HG03439 (cell line): ENCODE measurements around the gene IGFBP4.
"Not testable (repeated sequence)": the region's sequence is repeated elsewhere in the genome, so short reads cannot be mapped to it uniquely, and the experiment has no call there.

Experiments
- ATAC-seq: cut with Tn5 transposase; IDR thresholded peaks from one replicate; pipeline ENCODE4 v1.9.1; 2021; ENCODE audit warnings: mild to moderate bottlenecking, moderate library complexity; ENCODE audit not compliant: unreplicated experiment

IGFBP4 gene

DNA sequence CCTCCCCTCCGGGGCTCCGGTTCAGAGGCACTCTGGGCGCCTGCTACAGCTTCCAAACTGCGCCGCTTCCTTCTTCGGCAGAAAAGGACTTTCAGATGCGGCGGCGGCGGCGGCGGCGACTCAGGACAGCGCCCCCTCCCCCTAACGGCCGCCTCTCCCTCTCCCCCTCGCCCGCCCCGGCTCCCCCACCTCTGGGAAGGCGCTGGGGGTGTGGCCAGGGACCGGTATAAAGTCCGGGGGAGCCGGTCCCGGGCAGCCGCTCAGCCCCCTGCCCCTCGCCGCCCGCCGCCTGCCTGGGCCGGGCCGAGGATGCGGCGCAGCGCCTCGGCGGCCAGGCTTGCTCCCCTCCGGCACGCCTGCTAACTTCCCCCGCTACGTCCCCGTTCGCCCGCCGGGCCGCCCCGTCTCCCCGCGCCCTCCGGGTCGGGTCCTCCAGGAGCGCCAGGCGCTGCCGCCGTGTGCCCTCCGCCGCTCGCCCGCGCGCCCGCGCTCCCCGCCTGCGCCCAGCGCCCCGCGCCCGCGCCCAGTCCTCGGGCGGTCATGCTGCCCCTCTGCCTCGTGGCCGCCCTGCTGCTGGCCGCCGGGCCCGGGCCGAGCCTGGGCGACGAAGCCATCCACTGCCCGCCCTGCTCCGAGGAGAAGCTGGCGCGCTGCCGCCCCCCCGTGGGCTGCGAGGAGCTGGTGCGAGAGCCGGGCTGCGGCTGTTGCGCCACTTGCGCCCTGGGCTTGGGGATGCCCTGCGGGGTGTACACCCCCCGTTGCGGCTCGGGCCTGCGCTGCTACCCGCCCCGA, at the start of gene IGFBP4:
Gene IGFBP4, plus strand, starts transcription at position 255 of the 792 bp plus-strand sequence. Its CDS starts 286 bp downstream, at position 541.
- ATAC-seq: no peak

DNA sequence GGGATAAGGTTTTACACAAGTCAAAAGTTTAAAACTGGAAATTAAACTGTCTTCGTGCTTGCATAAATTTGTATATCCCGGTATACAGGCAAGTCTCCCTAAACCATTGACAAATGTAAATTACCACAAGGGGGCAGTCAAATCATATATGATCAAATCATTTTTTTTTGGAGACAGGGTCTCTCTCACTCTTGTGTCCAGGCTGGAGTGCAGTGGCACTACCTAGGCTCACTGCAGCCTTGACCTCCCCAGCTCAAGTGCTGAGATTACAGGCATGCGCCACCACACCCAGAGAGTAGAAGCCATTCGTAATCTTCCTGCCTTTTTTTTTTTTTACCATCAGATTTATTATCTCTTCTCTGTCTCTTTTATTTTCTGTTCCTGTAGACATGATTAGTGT, 44.1 kb upstream of the IGFBP4 start:
- no peak for ATAC-seq

DNA sequence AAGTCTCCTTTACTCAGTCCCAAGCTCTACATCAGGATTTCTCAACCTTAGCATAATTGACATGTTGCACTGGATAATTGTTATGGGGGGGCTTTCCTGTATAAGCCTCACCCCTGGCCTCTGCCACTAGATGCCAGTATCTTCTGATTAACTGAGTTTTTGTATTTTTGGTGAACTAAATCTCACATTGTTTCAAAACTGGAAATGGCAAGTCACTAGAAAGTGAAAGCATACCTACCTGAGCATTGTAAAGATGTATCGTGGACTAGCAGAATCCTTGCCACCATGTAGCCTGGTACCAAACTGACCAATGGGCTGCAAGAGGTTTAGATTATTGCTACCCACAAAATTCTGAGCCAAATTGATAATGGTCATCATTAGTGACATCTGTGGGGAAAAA, 40.6 kb upstream of the IGFBP4 start:
- no peak for ATAC-seq

DNA sequence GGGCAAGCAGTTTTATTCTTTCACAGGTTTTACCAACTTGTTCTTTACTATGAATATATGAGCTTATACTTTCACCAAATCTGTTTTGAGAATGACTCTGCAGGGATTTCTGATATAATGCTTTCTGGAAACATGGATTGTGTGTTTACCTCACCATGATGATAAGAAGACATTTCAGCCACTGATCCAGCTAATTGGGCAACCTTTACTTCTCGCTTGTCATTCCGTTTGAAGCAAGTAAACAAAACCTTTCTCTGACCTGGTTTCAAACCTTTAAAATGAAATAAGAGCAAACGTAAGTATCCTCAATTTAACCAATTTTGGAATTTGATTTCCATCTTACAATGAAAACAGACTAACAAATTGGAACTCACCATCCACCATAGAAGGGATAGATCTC, 39.2 kb upstream of the IGFBP4 start:
- no peak for ATAC-seq

DNA sequence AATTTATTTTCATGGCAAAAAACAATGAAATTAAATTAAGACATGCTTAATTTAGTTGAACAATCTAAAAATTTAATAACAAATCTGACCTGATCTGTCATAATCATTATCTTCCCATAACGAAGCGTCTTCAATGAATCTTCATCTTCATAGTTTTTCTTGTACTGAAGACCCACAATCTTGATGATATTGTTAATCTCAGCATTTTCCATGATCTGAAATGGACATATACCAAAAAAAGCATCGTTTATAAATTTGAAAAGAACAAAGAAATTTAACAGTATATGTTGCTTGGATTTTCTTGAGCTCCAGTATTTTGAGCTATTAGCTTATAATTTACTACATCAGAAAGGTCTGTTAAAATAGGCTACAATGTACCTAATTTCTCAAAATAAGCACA, 35.8 kb upstream of the IGFBP4 start:
- no peak for ATAC-seq

DNA sequence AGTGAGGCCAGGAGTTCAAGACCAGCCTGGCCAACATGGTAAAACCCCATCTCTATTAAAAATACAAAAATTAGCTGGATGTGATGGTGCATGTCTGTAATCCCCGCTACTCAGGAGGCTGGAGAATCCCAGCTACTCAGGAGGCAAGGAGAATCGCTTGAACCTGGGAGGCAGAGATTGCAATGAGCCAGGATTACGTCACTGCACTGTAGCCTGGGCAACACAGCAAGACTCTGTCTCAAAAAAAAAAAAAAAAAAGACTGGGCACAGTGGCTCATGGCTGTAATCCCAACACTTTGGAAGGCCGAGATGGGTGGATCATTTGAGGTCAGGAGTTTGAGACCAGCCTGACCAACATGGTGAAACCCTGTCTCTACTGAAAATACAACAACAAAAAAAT, 33.7 kb upstream of the IGFBP4 start:
- not testable (repeated sequence) for ATAC-seq

DNA sequence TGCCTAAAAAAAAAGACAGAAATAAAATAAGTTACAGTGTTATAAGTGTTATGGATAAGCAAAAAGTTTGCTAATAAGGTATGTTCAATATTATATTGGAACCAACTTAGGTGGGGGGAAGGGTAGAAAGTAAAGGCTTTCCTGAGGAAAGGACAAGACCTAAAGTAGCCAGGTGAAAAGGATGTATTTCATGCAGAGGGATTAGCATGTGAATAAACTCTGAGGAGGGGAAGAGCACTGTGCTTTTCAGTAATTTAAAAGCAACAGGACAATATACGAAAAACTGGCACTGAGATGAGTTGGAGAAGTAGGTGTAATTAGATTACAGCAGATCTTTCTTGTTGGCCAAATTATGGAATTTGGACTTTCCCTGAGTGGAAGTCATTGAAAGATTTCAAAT, 33.2 kb upstream of the IGFBP4 start:
- no peak for ATAC-seq

DNA sequence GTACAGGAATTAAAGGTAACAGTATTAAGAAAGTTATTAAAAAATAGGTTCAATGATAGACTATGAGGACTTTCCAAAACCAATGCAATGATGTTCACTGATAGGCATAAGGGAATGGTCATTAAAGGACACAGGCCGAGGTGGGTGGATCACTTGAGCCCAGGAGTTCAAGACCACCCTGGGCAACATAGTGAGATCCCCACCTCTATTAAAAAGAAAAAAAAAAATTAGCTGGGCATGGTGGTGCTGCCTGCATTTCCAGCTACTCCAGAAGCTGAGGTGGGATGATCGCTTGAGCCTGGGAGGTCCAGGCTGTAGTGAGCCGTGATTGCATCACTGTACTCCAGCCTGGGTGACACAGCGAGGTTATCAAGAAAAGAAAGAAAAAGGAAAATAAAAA, 31.4 kb upstream of the IGFBP4 start:
- no peak for ATAC-seq

DNA sequence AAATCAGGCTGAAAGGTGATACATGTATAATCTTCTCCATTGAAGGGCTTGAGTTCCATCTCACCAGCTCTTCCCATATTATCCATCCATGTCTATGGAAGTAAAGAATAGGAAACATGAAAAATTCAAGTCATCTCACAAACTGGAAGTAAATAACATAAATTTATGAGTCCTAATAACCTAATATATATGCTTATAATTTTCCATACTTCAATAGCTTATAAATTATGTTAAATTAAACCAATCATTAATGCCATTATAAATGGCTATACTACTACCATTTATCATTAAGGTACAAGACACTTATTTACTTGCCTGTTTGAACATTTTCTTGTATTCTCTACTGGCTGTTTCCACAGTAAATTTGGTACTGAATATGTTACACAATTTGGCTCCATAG, 30.4 kb upstream of the IGFBP4 start:
- ATAC-seq: no peak

DNA sequence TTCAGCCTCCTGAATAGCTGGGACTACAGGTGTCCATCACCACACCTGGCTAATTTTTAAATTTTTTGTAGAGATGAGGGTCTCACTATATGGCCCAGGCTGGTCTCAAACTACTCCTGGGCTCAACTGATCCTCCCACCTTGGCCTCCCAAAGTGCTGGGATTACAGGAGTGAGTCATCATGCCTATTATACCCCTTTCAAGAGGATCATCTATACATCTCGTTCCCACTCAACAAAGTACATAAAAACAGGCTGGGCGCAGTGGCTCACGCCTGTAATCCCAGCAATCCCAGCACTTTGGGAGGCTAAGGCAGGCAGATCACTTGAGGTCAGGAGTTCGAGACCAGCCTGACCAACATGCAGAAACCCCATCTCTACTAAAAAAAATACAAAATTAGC, 28.9 kb upstream of the IGFBP4 start:
- not testable (repeated sequence) for ATAC-seq

DNA sequence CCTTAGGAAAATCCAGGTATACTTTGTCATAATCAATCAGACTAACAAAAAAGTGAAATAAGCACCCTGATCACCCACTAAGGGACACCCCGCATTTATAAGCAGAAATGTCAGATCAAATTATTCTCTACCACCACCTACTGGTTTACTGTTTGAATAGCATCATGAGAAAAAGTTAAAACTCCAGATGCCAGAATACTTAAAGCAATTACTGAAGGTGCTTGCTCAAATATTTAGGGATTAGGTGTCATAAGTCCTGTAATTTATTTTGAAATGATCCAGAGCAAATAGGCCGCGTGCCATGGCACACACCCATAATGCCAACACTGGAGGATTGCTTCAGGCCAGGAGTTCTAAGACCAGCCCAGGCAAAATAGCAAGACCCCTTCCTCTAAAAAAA, 27.9 kb upstream of the IGFBP4 start:
- no peak for ATAC-seq

DNA sequence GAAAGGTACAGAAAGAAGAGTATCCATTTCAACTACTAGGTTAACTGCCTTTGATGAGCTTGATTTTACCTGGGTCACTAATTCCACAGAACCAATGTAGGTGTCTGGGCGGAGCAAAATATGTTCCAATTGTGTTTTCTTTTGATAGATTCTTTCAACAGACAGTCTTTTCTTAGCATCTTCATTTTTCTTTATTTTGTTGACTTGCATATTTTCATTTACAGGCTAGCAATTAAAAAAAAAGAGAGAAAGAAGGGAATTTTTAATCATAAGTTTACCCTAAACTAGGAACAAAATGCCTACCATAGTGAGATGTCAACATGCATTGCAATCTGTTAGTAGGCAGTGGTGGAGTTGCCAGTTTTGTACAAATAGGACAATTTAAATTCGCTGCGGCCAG, 26.6 kb upstream of the IGFBP4 start:
- no peak for ATAC-seq

DNA sequence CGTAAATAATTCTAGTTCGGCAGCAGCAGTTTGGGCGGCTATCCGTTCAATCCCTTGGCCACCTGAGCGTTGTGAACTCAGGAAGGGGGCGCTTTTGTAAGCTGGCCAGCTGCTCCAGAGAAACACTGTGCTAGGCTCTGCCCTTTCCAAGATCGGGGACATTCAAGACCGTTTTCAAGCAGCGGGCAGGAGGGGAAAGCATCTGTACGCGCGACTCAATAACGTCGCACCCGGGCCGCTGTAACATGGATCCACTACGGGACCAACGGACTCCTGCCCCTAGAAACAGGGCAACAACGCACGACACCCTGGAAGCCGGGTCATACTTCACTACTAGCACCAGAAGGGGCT, 26.0 kb upstream of the IGFBP4 start:
- peak; percentile 25 for ATAC-seq

DNA sequence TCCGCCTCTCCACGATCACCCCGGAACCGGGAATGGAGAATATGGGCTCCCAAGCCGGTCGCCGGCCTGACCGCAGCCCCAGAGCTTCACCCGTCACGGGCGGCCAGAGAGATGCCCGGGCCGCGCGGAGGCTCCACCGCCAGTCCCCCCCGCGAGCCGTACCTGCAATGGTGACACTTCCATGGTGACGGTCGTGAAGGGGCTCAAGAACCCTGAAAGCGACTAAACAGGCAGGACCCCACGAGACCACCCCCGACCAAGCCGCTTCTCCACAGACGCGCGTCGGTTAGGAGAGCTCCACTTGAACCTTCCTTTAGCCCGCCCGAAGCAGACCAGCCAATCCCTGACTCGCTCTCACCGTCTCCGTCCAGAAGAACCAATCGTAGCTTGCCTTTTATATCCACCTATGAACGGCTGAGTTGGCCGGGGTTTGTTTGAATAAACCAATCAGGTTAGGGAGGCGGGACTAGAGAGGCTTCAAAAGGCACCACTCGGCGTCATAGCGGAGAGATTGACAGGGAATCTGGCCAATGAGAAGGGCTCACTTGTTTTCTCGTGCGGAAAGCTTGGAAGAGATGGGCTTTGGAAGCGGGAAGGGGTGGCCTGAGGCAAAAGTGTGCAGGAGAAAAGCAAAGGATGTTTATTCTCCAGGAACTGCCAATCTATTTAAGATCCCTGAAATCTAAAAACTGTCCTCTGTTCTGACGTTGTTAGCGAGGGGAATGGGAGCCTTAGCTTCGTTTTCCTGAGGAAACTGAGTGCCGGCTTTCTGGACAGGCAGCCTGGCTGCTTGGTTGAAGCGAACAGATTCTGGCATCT, 25.4 kb upstream of the IGFBP4 start, which contains the start of gene TOP2A:
Gene TOP2A, minus strand, starts transcription at position 288 of the 819 bp plus-strand sequence. Its CDS starts 105 bp downstream, at position 183.
- ATAC-seq: peak; percentile 95

DNA sequence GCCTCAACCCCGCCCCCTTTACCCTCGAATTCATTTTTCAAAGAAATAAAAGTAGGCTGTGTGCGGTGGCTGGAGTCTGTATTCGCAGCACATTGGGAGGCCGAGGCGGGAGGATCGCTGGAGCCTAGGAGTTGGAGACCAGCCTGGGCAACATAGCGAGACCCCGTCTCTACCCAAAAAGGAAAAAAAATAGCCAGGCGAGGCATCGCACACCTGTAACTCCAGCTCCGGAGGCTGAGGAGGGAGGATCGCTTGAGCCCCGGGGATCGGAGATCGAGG, 24.9 kb upstream of the IGFBP4 start:
- ATAC-seq: no peak

DNA sequence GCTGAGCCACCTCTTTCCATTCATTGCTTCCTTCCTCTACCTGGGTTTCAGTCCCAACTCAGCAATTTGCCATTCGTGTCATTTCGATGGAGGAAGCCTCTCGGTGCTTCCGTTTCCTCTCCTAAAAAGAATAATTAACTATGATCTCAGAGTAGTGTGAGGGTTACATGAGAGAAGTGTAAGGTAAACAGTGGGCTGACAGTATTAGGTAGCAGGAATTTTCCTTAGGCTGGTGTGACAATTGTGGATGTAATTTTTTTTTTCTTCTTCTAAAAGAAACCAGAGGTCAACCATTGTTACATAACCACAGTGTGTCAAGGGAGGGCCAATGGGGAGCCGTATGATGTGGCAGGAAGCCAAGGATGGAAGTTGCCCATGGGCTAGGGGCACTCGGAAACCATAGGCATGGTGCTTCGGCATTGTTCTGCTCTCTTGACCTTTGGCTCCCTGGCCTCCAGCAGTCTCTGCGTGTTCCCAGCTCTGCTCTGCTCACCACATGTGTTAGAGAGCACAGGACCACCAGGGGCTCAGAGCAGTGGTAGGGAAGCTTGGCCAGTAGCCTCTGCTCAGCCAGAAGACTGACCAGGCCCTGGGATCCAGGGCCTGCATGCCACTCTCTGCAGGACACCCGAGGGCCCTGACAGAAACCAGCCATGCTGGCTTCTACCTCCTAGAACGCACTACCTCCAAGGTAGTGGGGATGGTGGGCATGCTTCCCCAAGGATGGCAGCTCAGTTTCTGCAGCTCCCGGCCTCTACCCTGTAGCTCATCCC, 23.5 kb upstream of the IGFBP4 start:
- ATAC-seq: no peak

DNA sequence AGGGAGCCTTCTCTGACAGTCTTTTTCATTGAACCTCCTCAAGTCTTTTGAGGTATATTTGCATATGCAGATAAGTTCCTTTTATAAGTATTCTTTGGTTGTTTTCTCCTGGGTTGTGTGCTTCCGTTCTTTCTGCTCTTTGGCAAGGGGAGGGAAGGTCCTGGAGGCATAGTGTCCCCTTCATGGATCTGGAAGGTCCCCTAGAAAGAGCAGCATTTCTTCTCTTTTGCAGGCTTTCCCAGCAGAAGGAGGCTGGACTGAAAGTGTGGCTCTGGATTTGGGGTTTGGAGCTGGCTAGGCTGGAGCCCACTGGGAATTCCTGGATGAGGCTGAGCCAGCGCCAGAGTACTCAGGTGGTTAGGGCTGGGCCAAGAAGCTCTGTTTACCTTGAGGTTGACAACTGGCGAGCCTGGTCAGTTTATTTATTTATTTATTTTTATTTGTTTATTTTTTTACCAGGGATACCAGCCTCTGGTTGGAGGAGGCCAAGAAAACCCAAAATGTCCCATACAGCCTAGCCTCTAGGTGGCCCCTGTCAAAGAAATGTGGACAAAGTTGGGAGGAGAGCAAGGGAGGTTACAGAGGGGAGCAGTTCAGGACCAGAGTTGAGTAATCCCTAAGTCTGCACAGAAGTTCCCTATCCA, 20.1 kb upstream of the IGFBP4 start:
- ATAC-seq: no peak

DNA sequence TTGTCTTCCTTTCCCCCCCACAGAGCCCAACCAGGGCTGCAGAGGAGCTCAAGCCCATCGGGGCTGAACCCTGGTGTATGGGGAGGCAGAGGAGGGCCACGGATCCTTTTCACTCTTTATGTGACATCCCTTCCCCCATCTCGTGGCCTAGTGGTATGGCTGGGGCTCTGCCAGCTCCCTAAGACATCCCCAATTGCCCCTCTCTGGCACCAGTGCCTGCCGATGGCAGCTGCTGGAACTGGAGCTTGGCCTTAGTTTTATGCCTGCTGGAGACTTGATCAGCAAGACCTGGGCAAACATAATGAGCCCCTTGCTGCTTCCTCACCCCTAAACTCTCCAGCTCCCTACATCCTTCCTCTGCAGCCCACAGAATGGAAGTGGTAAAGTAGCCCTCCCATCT, 17.5 kb upstream of the IGFBP4 start:
- no peak for ATAC-seq

DNA sequence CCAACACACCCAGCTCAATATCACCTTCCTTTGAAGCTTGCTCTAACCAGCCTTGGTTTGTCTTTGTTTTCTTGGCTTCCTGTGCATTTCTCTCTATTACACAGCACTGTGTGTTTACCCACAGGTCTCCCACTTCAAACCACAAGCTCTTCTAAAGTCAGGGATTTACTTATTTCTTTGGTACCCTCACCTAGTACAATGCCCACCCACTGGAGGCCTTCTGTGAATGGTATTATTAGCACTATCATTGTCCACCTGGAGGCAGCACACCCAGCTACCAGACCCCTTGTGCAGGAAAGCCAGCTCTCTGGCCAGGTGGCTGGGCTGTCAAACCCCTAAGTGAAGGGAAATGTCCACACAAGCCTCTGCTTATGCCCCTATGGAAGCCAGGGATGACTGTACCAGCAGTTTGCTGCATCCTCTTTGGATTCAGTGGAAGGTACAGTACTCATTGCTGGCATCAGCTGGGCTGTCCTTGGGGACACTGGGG, 16.2 kb upstream of the IGFBP4 start:
- no peak for ATAC-seq

DNA sequence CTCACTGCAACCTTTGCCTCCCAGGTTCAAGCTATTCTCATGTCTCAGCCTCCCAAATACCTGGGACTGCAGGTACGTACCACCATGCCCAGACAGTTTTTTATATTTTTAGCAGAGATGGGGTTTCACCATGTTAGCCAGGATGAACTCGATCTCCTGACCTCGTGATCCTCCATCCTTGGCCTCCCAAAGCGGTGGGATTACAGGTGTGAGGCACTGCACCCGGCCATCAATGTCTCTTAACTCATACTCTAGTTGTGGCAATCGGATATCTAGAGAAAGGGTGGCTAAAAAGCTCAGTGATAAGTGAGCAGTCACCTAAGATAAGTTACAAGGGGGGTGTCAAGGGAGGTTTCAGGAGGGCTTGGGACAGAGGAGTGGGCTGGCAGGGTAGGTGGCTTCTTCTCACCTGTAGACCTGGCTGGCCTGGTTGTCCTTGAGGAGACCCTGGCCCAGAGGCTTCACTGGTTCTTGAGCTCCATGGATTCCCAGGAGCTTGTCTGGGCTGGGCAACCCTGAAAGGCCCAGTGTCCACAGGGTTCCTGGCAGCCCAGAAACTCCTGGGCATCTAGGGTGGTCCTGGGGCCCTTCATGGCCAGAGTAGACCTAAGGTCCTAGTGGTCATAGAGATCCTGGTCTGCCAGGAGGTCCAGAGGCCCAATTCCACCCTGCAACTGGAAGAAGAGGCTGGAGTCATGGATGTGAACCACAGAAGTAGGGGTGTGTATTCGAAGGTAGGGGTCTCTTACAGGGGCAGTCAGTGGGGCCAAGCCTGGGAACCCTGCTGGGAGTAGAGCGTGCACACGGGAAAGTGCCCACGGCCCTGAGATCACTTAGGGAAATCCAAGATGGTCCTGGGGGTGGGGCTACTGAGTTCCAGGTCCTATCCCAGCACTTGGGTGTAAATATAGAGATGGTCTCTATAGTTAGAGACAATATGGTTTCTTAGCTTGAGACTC, 12.7 kb upstream of the IGFBP4 start:
- no peak for ATAC-seq
